Neutrophil (primary cell): ENCODE measurements around the gene SMIM29.

Experiments
- H3K27ac ChIP-seq: fragments of 200-600 bp; sonication (generic); 2 replicates; pipeline ENCODE4 v1.5.1; 2016; ENCODE audit warnings: mild to moderate bottlenecking, moderate library complexity
- H3K27me3 ChIP-seq: fragments of 200-600 bp; sonication (generic); 2 replicates; pipeline ENCODE4 v1.6.0; 2016; ENCODE audit warnings: mild to moderate bottlenecking
- H3K36me3 ChIP-seq: fragments of 200-600 bp; sonication (generic); 2 replicates; pipeline ENCODE4 v1.5.1; 2017
- H3K4me1 ChIP-seq, 2 experiments: fragments of 200-600 bp in 1 of 2; sonication (generic) in 1 of 2; 1 replicate in 1 of 2; 2 replicates in 1 of 2; pipeline versions ENCODE4 v1.5.1 to v1.6.1; 2013 to 2016; ENCODE audit warnings: low read depth in 1 of 2, low read length in 1 of 2, mild to moderate bottlenecking in 1 of 2, moderate library complexity in 1 of 2; ENCODE audit not compliant: control insufficient read depth in 1 of 2, insufficient read depth in 1 of 2
- H3K4me3 ChIP-seq, 2 experiments: fragments of 200-600 bp in 1 of 2; sonication (generic) in 1 of 2; 1 replicate in 1 of 2; 2 replicates in 1 of 2; pipeline ENCODE4 v1.5.1; 2013 to 2016; ENCODE audit warnings: low read depth in 1 of 2, low read length in 1 of 2, mild to moderate bottlenecking in 1 of 2, moderate library complexity in 1 of 2
- H3K9me3 ChIP-seq: fragments of 200-600 bp; sonication (generic); 2 replicates; pipeline ENCODE4 v1.5.1; 2016
- CTCF ChIP-seq: fragments of 200-600 bp; sonication (generic); IDR thresholded peaks from 2 replicates; pipeline ENCODE4 v1.5.1; 2016; ENCODE audit warnings: antibody characterized with exemption

Gene SMIM29

DNA sequence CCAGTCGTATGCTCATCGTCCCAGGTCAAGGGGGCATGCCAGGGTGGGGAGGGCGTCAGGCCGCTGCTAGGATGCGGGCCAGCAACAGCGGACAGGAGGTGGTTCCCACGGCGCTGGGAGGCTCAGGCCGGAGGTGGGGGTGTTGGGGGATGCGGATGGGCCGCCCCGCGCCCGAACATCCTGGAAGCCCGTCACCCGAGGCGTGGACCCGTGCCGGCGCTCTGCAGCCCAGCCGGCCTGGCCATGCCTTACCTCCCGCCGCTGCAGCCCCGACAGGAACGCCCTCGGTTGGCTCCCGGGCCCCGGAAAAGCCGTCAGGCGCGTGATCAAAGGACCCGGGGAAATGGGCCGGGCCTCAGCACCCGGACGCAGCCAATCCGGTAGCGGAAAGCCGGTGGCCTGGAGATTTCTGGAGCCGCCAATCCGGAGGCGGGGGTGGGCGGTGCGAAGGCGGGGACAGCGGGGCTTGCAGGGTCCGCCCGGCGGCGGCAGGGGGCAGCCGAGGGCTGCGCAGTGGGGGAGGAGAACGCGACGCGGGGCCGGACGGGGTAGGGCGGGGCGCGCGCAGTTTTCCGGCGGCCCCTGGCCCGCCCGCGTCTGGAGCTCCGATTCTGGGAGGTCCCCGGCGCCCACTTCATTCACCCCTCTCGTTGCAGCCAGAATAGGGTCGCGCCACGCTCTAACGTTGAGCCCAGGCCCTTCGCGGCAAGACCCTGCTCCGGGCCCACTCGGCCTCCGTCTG, at the start of gene SMIM29:
TSS of gene SMIM29 (minus strand) at position 280 of the 742 bp plus-strand sequence. CDS start 1,215 bp downstream, outside the sequence.
- Histone ChIP-seq H3K4me1 (peaks cover 40 to 48% of the 10 kb centered on the region in 2 experiments), H3K27ac (peak within 1 kb of the TSS; percentile 96), H3K27me3 (no peaks in the 10 kb centered on the region), H3K9me3 (no peaks in the 10 kb centered on the region), H3K36me3 (peaks cover 14% of the 10 kb centered on the region), H3K4me3 (peak within 1 kb of the TSS; percentile 87 to 92)
- peak; percentile 100 for TF ChIP-seq CTCF

- peaks cover 0 to 5% of the 10 kb centered on the region in 2 experiments for H3K4me1 ChIP-seq
- peaks cover 32% of the 10 kb centered on the region for H3K36me3 ChIP-seq
- no peak overlapping the region for H3K4me3 ChIP-seq
- H3K27me3 ChIP-seq: no peaks in the 10 kb centered on the region
- no peaks in the 10 kb centered on the region for H3K9me3 ChIP-seq
- no peak for TF ChIP-seq CTCF
- H3K27ac ChIP-seq: peak overlapping the region; percentile 56
These were observed 46.9 kb upstream of the SMIM29 start for GRCh38 chr6:34295721-34296120.

- no peaks in the 10 kb centered on the region for H3K27me3 ChIP-seq
- no peak overlapping the region for H3K4me3 ChIP-seq
- H3K9me3 ChIP-seq: no peaks in the 10 kb centered on the region
- H3K27ac ChIP-seq: peak overlapping the region; percentile 33
- TF ChIP-seq CTCF: no peak
- peaks cover 32% of the 10 kb centered on the region for H3K36me3 ChIP-seq
- H3K4me1 ChIP-seq: peaks cover 12 to 20% of the 10 kb centered on the region in 2 experiments
These were observed 44.1 kb upstream of the SMIM29 start for GRCh38 chr6:34292954-34293353.

- no peaks in the 10 kb centered on the region for H3K9me3 ChIP-seq
- no peak for TF ChIP-seq CTCF
- no peaks in the 10 kb centered on the region for H3K27me3 ChIP-seq
- no peak overlapping the region for H3K4me3 ChIP-seq
- H3K4me1 ChIP-seq: peaks cover 50 to 53% of the 10 kb centered on the region in 2 experiments
- H3K27ac ChIP-seq: peak overlapping the region; percentile 95
- H3K36me3 ChIP-seq: peaks cover 27% of the 10 kb centered on the region
These were observed 40.3 kb upstream of the SMIM29 start for GRCh38 chr6:34289137-34289536.

DNA sequence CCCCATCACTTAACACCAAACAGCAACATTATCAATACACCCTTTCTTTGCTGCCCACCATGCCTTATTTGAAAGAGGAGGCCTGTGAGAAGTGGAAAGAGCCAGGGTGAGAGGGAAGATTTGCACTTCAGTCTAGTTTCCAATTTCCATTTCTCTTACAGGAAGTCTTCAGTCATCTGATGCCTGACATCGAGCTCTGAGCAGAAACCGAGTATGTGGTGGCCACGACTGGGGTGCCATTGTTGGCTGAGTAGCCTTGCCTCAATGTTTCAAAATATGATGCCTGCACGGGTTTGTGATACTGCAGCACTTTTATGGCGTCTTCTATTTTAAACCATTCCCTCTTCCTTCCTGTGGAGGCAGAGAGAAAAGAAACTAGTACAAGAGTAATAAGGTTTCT, 39.8 kb upstream of the SMIM29 start:
- Histone ChIP-seq H3K27ac (peak overlapping the region; percentile 95), H3K9me3 (no peaks in the 10 kb centered on the region), H3K36me3 (peaks cover 21% of the 10 kb centered on the region), H3K4me3 (no peak overlapping the region), H3K4me1 (peaks cover 56 to 58% of the 10 kb centered on the region in 2 experiments), H3K27me3 (no peaks in the 10 kb centered on the region)
- no peak for TF ChIP-seq CTCF
